Suprapubic skin (tissue), 4 donors: Measurements from ENCODE around the gene DDX49. TPM values are rescaled to one million over a fixed set of nuclear protein-coding genes. Genes with fewer than 3 reads are reported as not detected.
"Not testable (repeated sequence)": the region's sequence is repeated elsewhere in the genome, so short reads cannot be mapped to it uniquely, and the experiment has no call there.

Experiments
- DNase-seq, 2 donors: peaks; one replicate each; pipeline ENCODE4 v3.0.0-alpha.2; 2019; ENCODE audit warnings: low spot score in 2 of 2
- H3K27ac ChIP-seq: fragments of 200-600 bp; sonication (generic); one replicate; pipeline ENCODE4 v1.5.1; 2019
- H3K27me3 ChIP-seq: fragments of 200-600 bp; sonication (generic); one replicate; pipeline ENCODE4 v1.5.1; 2019
- H3K36me3 ChIP-seq: fragments of 200-600 bp; sonication (generic); one replicate; pipeline ENCODE4 v1.5.1; 2019
- H3K4me1 ChIP-seq: fragments of 200-600 bp; sonication (generic); one replicate; pipeline ENCODE4 v1.5.1; 2019
- H3K4me3 ChIP-seq: fragments of 200-600 bp; sonication (generic); one replicate; pipeline ENCODE4 v1.5.1; 2019; ENCODE audit warnings: mild to moderate bottlenecking
- H3K9me3 ChIP-seq: fragments of 200-600 bp; sonication (generic); one replicate; pipeline ENCODE4 v1.5.1; 2019
- EP300 ChIP-seq: sonication (generic); formaldehyde crosslinking; IDR thresholded peaks from one replicate; pipeline ENCODE4 v1.6.1; 2017; ENCODE audit warnings: antibody characterized with exemption
- POLR2A ChIP-seq, 2 donors: fragments of 450-650 bp; IDR thresholded peaks; one replicate each; pipeline ENCODE4 v1.6.1; 2017; ENCODE audit warnings: antibody characterized with exemption in 2 of 2, mild to moderate bottlenecking in 2 of 2, moderate library complexity in 2 of 2
- POLR2AphosphoS5 ChIP-seq, 3 donors: sonication (generic); formaldehyde crosslinking; IDR thresholded peaks; one replicate each; pipeline ENCODE4 v1.6.1; 2017; ENCODE audit warnings: antibody characterized with exemption in 3 of 3
- WGBS: methylation state at CpG from one replicate; pipeline ENCODE4 v1.1.5; 2018; 5-methylcytosine and 5-hydroxymethylcytosine counted together
- total RNA-seq, 4 donors: library from RNA; depleted of rRNA; stranded (reverse); fragments of >200 nt; gene quantifications; one replicate each; pipeline ENCODE4 v1.1.0, GENCODE V29; 2016
- TF ChIP-seq, protein P1 (sequence below), 2 donors: fragments of 200-600 bp in 1 of 2; fragments of 450-650 bp in 1 of 2; sonication (generic) in 1 of 2; IDR thresholded peaks; one replicate each; pipeline ENCODE4 v1.5.1; 2016 to 2019; ENCODE audit warnings: antibody characterized with exemption in 2 of 2, mild to moderate bottlenecking in 1 of 2, moderate library complexity in 1 of 2

Gene DDX49
- total RNA-seq, 4 donors from 2014 or later, result 43.4 to 75.6 (median 58.4) TPM

DNA sequence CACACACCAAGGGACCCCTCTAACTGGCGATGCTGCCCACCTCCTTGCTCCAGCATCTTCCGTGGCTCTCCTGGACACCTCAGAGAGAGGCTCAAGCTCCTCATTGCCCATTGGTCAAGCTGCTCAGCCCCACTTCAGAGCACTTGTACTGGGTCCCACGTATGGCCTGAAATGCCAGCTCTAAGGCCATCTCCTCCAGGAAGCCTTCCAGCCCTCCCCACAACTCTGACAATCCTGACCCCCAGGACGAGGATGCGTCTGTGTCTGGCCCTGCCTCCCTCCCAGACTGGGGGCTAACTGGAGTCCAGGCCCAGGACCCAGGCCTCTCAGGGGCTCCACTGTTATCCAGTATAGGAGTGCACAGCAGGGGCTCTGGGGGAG lies 29.5 kb downstream of the DDX49 start:
- Histone ChIP-seq H3K4me3 (no peak overlapping the region), H3K27me3 (no peaks in the 10 kb centered on the region), H3K27ac (no peak overlapping the region), H3K36me3 (no peaks in the 10 kb centered on the region), H3K9me3 (no peaks in the 10 kb centered on the region), H3K4me1 (no peaks in the 10 kb centered on the region)
- DNase-seq, result no peak
- TF ChIP-seq POLR2AphosphoS5 (IDR thresholded peaks at IDR 0.05), result no peak
- TF ChIP-seq EP300, result no peak
- TF ChIP-seq, protein P1, sequence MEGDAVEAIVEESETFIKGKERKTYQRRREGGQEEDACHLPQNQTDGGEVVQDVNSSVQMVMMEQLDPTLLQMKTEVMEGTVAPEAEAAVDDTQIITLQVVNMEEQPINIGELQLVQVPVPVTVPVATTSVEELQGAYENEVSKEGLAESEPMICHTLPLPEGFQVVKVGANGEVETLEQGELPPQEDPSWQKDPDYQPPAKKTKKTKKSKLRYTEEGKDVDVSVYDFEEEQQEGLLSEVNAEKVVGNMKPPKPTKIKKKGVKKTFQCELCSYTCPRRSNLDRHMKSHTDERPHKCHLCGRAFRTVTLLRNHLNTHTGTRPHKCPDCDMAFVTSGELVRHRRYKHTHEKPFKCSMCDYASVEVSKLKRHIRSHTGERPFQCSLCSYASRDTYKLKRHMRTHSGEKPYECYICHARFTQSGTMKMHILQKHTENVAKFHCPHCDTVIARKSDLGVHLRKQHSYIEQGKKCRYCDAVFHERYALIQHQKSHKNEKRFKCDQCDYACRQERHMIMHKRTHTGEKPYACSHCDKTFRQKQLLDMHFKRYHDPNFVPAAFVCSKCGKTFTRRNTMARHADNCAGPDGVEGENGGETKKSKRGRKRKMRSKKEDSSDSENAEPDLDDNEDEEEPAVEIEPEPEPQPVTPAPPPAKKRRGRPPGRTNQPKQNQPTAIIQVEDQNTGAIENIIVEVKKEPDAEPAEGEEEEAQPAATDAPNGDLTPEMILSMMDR (IDR thresholded peaks at IDR 0.05), result no peak
- no peak for TF ChIP-seq POLR2A (IDR thresholded peaks at IDR 0.05)
- WGBS, result 81% methylated on average over 2 of the region's 5 CpGs

DNA sequence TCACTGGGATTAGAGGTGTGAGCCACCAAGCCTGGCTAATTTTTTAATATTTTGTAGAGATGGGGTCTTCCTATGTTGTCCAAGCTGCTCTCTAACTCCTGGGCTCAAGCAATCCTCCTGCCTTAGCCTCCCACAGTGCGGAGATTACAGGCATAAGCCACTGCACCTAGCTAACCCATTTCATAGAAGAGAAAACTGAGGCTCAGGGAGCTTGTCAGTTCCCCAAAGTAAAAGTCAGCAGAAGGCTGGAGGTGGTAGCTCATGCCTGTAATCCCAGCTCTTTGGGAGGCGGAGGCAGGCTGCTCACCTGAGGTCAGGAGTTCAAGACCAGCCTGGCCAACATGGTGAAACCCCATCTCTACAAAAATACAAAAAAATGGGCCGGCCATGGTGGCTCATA lies 30.3 kb downstream of the DDX49 start:
- Histone ChIP-seq H3K27me3 (no peaks in the 10 kb centered on the region), H3K4me1 (no peaks in the 10 kb centered on the region), H3K36me3 (no peaks in the 10 kb centered on the region), H3K4me3 (no peak overlapping the region), H3K27ac (no peak overlapping the region), H3K9me3 (no peaks in the 10 kb centered on the region)
- WGBS, result 84% methylated on average over 3 of the region's 3 CpGs
- TF ChIP-seq EP300, result no peak
- TF ChIP-seq POLR2A (IDR thresholded peaks at IDR 0.05), result no peak
- no peak for TF ChIP-seq POLR2AphosphoS5 (IDR thresholded peaks at IDR 0.05)
- DNase-seq, result no peak

DNA sequence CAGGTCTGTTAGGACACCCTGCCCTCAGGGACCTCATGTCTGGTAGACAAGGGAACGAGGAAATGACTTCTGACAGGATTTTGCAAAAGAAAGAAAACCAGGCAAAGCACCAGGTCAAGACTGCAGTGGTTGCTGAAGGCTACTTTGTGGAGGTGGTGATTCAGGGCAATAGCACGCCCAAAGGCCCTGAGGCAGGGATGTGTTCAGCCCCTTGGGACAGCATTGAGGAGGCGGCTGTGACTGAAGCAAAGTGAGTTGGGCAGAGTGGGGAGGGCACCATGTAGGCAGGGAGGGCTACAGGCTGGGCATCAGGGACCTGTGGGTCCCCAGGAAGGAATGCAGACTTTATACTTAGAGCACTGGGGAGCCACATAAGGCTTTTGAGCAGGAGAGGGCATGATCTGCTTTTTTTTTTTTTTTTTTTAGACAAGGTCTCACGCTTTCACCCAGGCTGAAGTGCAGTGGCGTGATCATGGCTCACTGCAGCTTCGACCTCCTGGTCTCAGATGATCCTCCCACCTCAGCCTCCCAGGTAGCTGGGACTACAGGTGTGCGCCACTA lies 32.3 kb downstream of the DDX49 start:
- 89% methylated on average over 7 of the region's 7 CpGs for WGBS
- DNase-seq, result no peak
- no peaks in the 10 kb centered on the region for H3K4me1 ChIP-seq

DNA sequence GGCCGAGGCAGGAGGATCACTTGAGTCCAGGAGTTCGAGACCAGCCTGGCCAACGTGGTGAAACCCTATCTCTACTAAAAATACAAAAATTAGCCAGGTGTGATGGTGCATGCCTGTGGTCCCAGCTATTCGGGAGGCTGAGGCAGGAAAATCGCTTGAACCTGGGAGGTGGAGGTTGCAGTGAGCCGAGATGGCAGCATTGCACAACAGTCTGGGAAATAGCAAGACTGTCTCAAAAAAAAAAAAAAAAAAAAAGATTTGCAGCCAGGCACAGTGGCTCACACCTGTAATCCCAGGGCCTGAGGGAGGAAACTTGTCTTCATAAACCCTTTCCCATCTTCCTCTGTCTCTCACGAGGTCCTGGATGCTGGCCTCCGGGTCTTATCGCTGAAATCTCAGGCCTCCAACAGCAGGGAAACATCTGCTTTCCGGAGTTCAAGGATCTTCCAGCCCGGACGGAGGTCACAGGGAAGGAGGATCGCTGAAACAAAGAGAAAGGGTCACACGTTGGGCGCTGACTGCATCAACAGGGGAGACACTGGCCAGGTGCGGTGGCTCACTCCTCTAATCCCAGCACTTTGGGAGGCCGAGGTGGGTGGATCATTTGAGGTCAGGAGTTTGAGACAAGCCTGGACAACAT lies 33.0 kb downstream of the DDX49 start:
- not testable (repeated sequence) for H3K27ac ChIP-seq, H3K9me3 ChIP-seq, H3K27me3 ChIP-seq, H3K4me1 ChIP-seq, H3K36me3 ChIP-seq, H3K4me3 ChIP-seq, DNase-seq
- 57% methylated on average over 17 of the region's 17 CpGs for WGBS

More for the DNA sequence above, 32.3 kb downstream of the DDX49 start:
- Histone ChIP-seq H3K4me3 (no peak overlapping the region), H3K27me3 (no peaks in the 10 kb centered on the region), H3K27ac (no peak overlapping the region), H3K9me3 (no peaks in the 10 kb centered on the region), H3K36me3 (no peaks in the 10 kb centered on the region)
- TF ChIP-seq POLR2A (IDR thresholded peaks at IDR 0.05) (no peak), EP300 (no peak), POLR2AphosphoS5 (IDR thresholded peaks at IDR 0.05) (no peak)
- TF ChIP-seq, protein P1 (IDR thresholded peaks at IDR 0.05), result no peak

DNA sequence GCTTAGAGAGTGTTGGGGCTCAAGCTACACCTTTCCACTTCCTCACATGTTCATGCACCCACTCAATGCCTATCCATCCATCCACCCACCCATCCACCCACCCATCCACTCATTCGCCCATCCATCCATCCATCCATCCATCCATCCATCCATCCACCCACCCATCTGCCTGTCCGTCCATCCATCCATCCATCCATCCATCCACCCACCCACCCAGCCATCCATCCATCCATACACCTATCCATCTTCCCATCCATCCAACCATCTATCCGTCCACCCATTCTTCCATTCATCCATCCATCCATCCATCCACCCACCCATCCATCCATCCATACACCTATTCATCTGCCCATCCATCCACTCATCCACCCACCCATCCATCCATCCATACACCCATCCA lies 34.6 kb downstream of the DDX49 start:
- H3K4me1 ChIP-seq, result no peaks in the 10 kb centered on the region
- TF ChIP-seq, protein P1 (IDR thresholded peaks at IDR 0.05), result no peak
- no peak for TF ChIP-seq POLR2AphosphoS5 (IDR thresholded peaks at IDR 0.05)
- TF ChIP-seq POLR2A (IDR thresholded peaks at IDR 0.05), result no peak
- no peak for TF ChIP-seq EP300
- DNase-seq, result no peak
- no peak overlapping the region for H3K4me3 ChIP-seq
- H3K27ac ChIP-seq, result no peak overlapping the region
- no peaks in the 10 kb centered on the region for H3K36me3 ChIP-seq
- WGBS, result 86% methylated on average over 3 of the region's 3 CpGs
- H3K9me3 ChIP-seq, result no peaks in the 10 kb centered on the region
- H3K27me3 ChIP-seq, result no peaks in the 10 kb centered on the region

DNA sequence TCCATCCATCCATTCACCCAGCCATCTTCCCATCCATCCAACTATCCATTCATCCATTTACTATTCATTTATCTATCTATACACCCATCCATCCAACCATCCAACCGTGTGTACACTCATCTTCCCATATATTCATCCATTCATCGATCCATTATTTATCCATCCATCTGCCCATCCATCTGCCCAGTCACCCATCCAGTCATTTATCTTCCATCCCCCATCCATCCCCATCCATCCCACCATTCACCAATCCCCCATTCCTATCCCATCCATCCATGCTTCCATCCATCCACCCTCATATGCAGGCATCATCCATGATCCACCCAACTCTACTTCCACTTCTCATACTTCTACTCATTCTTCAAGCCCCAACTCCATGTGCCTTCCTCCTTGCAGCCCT lies 35.5 kb downstream of the DDX49 start:
- no peak for DNase-seq
- H3K27me3 ChIP-seq, result no peaks in the 10 kb centered on the region
- no peaks in the 10 kb centered on the region for H3K4me1 ChIP-seq
- H3K36me3 ChIP-seq, result no peaks in the 10 kb centered on the region
- H3K9me3 ChIP-seq, result no peaks in the 10 kb centered on the region
- H3K4me3 ChIP-seq, result no peak overlapping the region
- 100% methylated on average over 2 of the region's 2 CpGs for WGBS
- TF ChIP-seq EP300 (no peak), POLR2A (IDR thresholded peaks at IDR 0.05) (no peak), POLR2AphosphoS5 (IDR thresholded peaks at IDR 0.05) (no peak)
- TF ChIP-seq, protein P1 (IDR thresholded peaks at IDR 0.05), result no peak
- no peak overlapping the region for H3K27ac ChIP-seq
